Smooth muscle cell (in vitro differentiated cells): ENCODE data around the gene NFIC. TPM values are rescaled to one million over a fixed set of nuclear protein-coding genes. Genes with fewer than 3 reads are reported as not detected.

Experiments used
- DNase-seq: peaks from one replicate; lab custom pipeline; 2025; ENCODE audit not compliant: unreplicated experiment; lab: John Stamatoyannopoulos, UW
- H2AFZ ChIP-seq: fragments of 200-600 bp; sonication (generic); 2 replicates; pipeline ENCODE4 v1.6.0; 2016; ENCODE audit warnings: antibody characterized with exemption, low read depth, mild to moderate bottlenecking
- H3F3A ChIP-seq: fragments of 200-600 bp; sonication (generic); 2 replicates; pipeline ENCODE4 v1.6.0; 2017; ENCODE audit warnings: antibody characterized with exemption, low read depth
- H3K27ac ChIP-seq: fragments of 200-600 bp; sonication (generic); 2 replicates; pipeline ENCODE4 v1.5.1; 2016; ENCODE audit warnings: low read depth, mild to moderate bottlenecking
- H3K27me3 ChIP-seq: fragments of 200-600 bp; sonication (generic); 2 replicates; pipeline ENCODE4 v1.6.1; 2016; ENCODE audit warnings: low read depth, mild to moderate bottlenecking
- H3K36me3 ChIP-seq: fragments of 200-600 bp; sonication (generic); 2 replicates; pipeline ENCODE4 v1.5.1; 2016; ENCODE audit warnings: low read depth
- H3K4me1 ChIP-seq: fragments of 200-600 bp; sonication (generic); 2 replicates; pipeline ENCODE4 v1.5.1; 2016; ENCODE audit warnings: low read depth
- H3K4me2 ChIP-seq: fragments of 200-600 bp; sonication (generic); 2 replicates; pipeline ENCODE4 v1.6.0; 2016; ENCODE audit warnings: mild to moderate bottlenecking
- H3K4me3 ChIP-seq: fragments of 200-600 bp; sonication (generic); 2 replicates; pipeline ENCODE4 v1.5.1; 2016; ENCODE audit warnings: mild to moderate bottlenecking
- H3K79me2 ChIP-seq: fragments of 200-600 bp; sonication (generic); 2 replicates; pipeline ENCODE4 v1.6.0; 2016; ENCODE audit warnings: low read depth, mild to moderate bottlenecking
- H3K9ac ChIP-seq: fragments of 200-600 bp; sonication (generic); 2 replicates; pipeline ENCODE4 v1.6.0; 2016; ENCODE audit warnings: low read depth
- H3K9me3 ChIP-seq: fragments of 200-600 bp; sonication (generic); replicated peaks from 2 replicates; pipeline ENCODE4 v1.5.1; 2016; ENCODE audit warnings: low read depth
- H4K20me1 ChIP-seq: fragments of 200-600 bp; sonication (generic); 2 replicates; pipeline ENCODE4 v1.6.0; 2016; ENCODE audit warnings: low read depth
- WGBS: methylation state at CpG from one replicate; pipeline ENCODE4 v1.1.7; 2016; ENCODE audit warnings: low lambda C conversion rate; 5-methylcytosine and 5-hydroxymethylcytosine counted together
- polyA plus RNA-seq: library from polyadenylated mRNA; unstranded; fragments of >200 nt; fragmentation: Nextera tagmentation; extraction: Ambion mirVana; gene quantifications from 2 replicates; pipeline ENCODE4 v1.2.1, GENCODE V29; 2016
- total RNA-seq: library from RNA; depleted of rRNA; stranded (reverse); fragments of >200 nt; gene quantifications from 2 replicates; pipeline ENCODE4 v1.2.3, GENCODE V29; 2014
- TF ChIP-seq, protein P1 (sequence below): fragments of 200-600 bp; sonication (generic); IDR thresholded peaks from 2 replicates; pipeline ENCODE4 v1.5.1; 2017; ENCODE audit warnings: borderline replicate concordance, mild to moderate bottlenecking, antibody characterized with exemption; ENCODE audit not compliant: insufficient read depth, poor library complexity, severe bottlenecking

NFIC gene
- total and polyA plus RNA-seq, 2 experiments from 2014 or later, result 7.9 to 33.2 TPM

DNA sequence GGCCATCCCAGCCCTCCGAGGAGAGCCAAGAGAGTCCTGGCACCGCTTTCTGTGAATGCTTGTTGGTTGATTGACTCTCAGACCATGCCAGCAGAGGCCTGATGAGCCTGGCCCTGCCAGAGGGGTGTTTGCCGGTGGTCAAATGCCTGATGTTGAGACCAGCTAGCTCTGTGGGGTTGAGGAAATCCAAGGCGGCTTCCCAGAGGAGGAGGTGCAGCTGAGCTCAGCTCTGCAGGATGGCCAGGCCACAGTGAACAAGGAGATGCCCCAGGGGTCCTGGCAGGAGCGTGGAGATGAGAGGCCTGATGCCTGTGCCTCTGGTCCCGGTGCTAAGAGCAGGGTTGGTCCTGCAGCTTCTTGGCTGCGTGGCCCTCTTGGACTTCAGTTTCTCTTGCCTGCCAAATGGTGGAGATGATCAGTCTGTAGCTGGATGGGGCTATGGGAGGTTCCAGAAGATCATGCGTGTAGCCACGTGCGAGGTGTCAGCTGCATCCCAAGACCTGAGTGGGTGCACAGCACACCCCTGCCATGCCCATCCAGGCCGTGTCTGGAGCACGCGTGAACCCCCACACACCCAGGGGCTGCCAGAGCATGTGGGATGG lies 16.8 kb downstream of the NFIC start:
- no peak for DNase-seq
- peaks cover 4% of the 10 kb centered on the region for H3K79me2 ChIP-seq
- WGBS, result 88% methylated on average over 13 of the region's 13 CpGs
- TF ChIP-seq, protein P1, sequence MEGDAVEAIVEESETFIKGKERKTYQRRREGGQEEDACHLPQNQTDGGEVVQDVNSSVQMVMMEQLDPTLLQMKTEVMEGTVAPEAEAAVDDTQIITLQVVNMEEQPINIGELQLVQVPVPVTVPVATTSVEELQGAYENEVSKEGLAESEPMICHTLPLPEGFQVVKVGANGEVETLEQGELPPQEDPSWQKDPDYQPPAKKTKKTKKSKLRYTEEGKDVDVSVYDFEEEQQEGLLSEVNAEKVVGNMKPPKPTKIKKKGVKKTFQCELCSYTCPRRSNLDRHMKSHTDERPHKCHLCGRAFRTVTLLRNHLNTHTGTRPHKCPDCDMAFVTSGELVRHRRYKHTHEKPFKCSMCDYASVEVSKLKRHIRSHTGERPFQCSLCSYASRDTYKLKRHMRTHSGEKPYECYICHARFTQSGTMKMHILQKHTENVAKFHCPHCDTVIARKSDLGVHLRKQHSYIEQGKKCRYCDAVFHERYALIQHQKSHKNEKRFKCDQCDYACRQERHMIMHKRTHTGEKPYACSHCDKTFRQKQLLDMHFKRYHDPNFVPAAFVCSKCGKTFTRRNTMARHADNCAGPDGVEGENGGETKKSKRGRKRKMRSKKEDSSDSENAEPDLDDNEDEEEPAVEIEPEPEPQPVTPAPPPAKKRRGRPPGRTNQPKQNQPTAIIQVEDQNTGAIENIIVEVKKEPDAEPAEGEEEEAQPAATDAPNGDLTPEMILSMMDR, result no peak
- H3K4me2 ChIP-seq, result no peak overlapping the region
- H3K27me3 ChIP-seq, result no peaks in the 10 kb centered on the region
- peaks cover 100% of the 10 kb centered on the region for H4K20me1 ChIP-seq
- no peaks in the 10 kb centered on the region for H3K9me3 ChIP-seq
- H3K36me3 ChIP-seq, result no peaks in the 10 kb centered on the region
- no peak overlapping the region for H3K27ac ChIP-seq
- no peak overlapping the region for H3K9ac ChIP-seq
- no peak overlapping the region for H3K4me3 ChIP-seq
- H3K4me1 ChIP-seq, result no peaks in the 10 kb centered on the region
- no peaks in the 10 kb centered on the region for H3F3A ChIP-seq
- no peak overlapping the region for H2AFZ ChIP-seq

DNA sequence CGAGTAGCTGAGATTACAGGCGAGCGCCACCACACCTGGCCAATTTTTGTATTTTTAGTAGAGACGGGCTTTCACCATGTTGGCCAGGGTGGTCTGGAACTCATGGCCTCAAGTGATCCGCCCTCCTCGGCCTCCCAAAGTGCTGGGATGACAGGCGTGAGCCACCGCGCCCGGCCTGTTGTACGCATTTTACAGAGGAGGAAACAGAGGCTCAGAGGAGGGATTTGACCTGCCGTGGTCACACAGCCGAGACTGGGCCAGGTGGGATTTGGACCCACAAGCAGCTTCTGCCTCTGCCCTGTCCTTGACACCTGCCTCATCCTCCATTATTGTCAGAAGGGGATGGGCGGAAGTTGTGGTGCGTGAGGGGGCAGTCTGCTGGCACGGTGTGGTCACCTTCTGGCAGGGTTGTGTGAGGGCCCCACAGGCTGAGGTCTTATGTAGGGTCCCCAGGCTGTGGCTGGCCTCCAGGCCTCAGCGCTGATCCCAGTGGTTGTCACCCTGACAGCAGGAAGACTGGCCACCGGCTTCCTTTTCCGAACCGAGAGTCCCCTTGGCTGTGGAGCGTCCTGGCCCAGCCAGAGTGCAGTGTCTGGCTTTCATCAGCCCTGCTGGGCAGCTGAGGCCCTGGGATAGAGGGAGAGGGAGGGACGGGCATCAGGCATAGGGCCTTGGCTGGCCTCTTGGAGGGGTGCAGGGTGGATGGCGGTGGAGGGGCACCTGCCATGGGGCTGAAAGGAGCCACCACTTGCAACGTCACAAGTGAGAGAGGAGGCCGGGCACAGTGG lies 20.3 kb downstream of the NFIC start:
- H3K4me3 ChIP-seq, result no peak overlapping the region
- TF ChIP-seq, protein P1, result no peak
- WGBS, result 81% methylated on average over 25 of the region's 25 CpGs
- H4K20me1 ChIP-seq, result peaks cover 100% of the 10 kb centered on the region
- H3K27ac ChIP-seq, result no peak overlapping the region
- no peaks in the 10 kb centered on the region for H3K27me3 ChIP-seq
- no peak for DNase-seq
- H3K36me3 ChIP-seq, result no peaks in the 10 kb centered on the region
- no peak overlapping the region for H2AFZ ChIP-seq
- H3F3A ChIP-seq, result no peaks in the 10 kb centered on the region
- no peaks in the 10 kb centered on the region for H3K79me2 ChIP-seq
- H3K4me1 ChIP-seq, result no peaks in the 10 kb centered on the region
- no peak overlapping the region for H3K9ac ChIP-seq
- H3K9me3 ChIP-seq, result no peaks in the 10 kb centered on the region
- H3K4me2 ChIP-seq, result no peak overlapping the region

DNA sequence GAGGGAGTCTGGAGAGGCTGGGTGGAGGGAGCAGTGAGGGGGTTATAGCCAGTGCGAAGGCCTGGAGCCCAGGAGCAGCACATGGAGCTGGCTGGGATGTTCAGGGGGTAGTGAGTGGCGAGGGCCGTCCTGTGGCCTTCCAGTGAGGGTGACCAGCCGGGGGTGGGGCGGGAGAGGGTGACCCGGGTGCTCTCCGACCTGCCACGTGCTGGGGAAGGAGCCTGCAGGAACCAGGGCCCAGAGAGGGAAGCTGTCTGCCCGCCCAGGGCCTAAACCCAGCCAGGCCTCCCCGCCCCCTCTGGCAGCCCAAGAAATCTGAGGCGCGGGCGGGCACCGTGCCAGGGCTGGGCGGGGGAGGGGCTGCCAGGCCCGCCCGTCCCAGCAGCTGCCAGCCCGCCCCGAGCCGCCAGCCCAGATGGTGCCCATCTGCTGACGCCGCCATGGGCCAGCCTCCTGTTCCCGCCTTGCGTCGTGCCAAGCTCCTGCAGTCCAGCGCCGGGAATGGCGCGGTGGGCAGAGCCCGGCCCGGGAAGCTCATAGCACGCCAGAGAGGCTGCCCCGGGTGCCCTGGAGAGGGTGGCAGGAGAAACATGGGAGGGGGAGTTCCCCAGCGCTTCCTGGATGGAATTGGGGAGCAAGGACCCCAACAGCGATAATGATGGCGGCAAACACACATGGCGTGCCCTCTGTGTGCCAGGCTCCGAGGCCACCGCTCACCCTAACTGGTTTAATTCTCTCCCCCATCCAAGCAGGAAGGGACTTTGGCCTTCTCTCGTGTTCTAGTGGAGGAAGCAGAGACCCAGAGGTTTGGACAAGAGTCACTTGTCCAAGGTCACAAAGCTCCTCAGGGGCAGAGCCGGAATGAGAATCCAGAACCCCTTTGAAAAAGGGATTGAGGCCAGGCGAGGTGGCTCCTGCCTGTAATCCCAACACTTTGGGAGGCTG lies 21.5 kb downstream of the NFIC start:
- WGBS, result 95% methylated on average over 20 of the region's 42 CpGs
- H3K4me3 ChIP-seq, result no peak overlapping the region
- H3K79me2 ChIP-seq, result no peaks in the 10 kb centered on the region

More for the DNA sequence above, 21.5 kb downstream of the NFIC start:
- Histone ChIP-seq H2AFZ (no peak overlapping the region), H3K9ac (no peak overlapping the region), H3K36me3 (no peaks in the 10 kb centered on the region), H4K20me1 (peaks cover 100% of the 10 kb centered on the region), H3K4me2 (no peak overlapping the region), H3K27me3 (no peaks in the 10 kb centered on the region), H3K4me1 (no peaks in the 10 kb centered on the region), H3K27ac (no peak overlapping the region), H3K9me3 (no peaks in the 10 kb centered on the region), H3F3A (no peaks in the 10 kb centered on the region)
- TF ChIP-seq, protein P1, result no peak
- no peak for DNase-seq
